Measurements from ENCODE around the gene SH3BGR. TPM values are rescaled to one million over a fixed set of nuclear protein-coding genes. Genes with fewer than 3 reads are reported as not detected.
"Not testable (repeated sequence)": the region's sequence is repeated elsewhere in the genome, so short reads cannot be mapped to it uniquely, and the experiment has no call there.

SH3BGR gene
- total RNA-seq, 1 donor from 2014 or later: 95.6 TPM

DNA sequence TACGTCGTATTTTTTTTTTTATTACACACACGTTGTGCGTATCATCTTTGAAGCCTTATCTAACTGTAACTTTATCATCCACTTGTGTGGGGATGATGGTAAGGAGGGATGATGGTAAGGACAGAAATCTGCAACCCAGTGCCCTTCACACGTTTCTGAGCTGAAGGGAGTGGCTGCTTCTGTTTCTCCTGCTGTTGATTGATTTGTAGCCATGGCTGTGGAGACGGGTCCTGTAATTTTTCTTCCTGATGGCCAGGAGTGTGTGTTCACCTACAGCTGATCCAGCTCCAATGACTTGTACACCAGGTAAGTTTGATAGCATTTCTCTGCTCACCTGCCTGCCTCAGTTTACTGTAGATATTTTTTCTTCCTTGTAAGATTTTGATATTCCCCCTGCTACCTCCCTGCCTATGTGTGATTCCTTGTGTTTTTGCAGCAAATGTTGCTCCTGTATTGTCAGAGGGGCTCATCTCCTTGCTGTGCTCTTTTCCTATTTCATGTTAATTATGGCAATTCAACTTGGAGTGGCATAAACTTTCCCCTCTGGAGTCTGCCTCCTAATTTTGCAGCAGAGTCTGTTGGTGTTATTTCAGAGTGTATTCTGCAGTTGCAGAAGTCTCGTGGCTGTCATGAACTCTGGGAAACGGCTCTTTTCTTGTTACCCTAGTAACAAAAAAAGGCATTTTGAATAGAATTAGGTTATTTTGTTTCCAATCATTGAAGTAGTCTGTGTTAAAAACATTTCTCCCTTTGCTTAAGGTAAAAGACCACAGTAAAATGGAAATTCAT is 64.1 kb downstream of the SH3BGR start:
- no peak for DNase-seq

DNA sequence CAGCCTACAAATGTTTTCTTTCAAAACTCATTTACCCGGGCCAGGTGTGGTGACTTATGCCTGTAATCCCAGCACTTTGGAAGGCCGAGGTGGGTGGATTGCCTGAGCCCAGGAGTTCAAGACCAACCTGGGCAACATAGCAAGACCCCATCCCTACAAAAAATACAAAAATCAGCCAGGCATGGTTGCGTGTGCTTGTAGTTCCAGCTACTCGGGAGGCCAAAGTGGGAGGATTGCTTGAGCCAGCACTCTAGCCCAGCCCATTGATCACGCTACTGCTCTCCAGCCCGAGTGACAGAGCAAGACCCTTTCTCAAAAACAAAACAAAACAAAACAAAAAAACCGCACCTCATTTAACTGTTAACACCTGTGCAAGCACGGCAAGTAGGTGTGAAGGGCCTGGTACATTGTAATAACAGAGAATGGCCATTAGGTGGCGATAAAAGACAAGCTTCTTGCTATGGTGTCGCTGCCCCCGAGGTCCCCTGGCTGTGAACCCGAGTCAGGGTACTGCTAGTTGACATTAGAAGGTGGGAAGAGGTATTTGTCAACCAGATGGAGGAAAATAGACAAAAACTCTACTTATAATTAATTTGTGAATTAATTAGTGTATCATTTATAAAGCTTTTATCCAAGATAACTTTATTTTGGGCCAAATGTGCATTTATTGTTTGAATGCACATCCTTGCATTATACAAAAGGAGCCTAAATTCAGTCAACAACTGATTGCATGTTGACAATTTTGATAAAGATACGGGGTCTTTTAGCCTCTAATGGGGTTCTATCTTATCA is 66.5 kb downstream of the SH3BGR start:
- DNase-seq: peak; percentile 77

DNA sequence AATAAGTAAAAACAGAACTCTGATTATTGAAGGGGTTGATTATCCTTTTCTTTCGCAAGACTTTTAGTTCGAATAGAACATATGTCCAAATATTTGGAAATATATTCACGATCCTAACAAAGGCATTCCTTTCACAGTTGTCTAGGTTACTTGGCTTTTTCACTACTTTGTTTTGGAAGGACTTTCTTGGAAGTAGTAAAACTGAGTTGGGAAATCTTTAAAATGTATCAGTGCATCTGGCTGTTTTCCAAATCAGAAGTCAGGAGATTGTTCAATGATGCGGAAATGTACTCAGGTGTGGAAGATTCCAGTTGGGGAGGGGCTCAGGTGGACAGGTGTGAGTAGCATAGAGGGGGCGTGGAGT is 67.1 kb downstream of the SH3BGR start:
- DNase-seq: peak; percentile 54

DNA sequence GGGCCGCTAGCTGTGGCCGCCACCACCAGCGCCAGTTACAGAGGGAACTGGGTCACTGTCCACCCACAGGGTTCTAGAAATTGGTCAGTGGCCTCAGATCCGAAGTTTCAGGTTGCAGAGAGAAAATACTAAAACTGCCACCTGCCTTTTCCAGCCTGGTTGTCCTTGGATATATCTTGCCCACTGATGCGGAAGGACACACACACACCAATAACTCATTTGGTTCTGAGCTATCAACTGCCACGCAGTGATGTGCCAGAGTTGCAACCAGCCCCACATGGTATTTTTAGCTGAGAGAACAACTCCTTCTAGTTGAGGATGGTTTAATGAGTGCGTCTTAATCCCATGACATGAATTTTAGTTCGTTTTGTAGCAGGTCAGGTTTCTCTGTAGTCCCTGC is 68.1 kb downstream of the SH3BGR start:
- DNase-seq: no peak

DNA sequence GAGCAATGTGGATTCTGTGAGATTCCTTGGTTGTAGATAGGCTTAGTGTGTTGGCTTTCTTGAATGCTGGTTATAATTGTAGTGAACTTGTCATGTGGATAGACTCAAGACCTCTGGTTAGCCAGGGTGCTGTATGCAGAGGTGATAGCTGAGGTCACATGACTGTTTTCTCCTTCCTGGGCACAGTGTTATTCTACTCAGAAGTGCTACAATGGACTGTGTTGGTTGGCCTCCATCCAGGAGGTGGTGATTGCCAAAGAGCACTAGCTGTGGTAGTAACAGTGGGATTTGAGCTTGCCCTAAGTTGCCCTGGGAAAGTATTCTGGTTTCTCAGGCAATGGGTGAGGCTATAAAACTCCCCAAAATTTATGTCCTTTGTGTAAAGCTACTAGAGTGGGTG is 71.6 kb downstream of the SH3BGR start:
- no peak for DNase-seq

DNA sequence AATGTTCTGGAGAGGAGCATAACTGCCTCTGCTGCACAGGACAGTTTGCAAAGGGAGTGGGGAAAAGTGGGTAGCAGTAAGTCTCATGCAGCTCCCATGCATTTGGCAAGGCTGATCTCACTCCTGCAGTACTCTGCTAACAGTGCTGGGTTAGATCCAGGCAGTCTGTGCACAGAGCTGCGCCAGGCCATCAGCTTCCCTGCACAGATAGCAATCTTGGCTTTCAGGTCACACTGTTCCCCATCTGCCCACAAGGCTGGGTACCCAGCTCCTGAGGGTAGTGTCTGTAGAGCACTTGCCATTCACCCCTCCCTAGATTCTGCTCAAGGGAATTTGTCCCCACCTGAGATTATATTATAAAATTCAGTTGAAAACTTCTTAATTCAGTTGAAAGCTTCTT is 72.1 kb downstream of the SH3BGR start:
- no peak for DNase-seq

DNA sequence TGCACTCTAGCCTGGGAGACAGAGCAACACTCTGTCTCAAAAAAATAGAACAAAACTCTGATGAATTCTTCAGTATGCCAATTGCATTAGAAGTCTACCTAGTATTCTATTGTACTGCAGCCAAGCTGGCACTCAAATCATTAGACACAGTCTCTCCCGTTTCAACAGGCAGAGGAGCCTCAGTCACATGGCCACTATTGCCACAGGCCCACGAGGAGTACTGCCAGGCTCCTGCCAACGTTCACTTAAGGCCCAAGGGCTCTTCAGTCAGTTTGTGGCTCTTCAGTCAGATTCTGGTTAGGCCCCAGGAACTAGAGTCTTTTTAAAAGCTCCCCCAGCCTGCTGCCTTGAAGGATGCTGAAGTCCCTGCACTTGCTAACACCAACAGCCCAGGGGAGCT is 73.4 kb downstream of the SH3BGR start:
- peak; percentile 48 for DNase-seq

DNA sequence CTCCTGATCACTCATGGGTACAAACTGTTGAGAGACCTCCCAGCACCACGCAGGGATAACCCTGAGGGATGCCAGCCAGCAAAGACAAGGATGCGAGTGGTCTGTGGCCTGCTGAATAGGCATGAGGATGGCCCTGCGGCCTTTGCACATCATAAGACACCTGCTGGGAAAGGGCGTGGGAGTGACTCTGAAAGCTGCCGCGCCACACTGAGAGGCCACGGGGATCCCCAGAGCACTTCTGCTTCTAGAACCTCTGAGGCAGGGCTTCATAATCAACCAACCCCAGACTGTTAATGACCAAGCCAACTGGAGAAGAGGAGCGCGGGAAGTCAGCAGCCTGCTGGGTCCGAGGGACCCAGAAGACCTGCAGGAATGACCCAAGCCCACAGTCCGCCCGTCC is 73.8 kb downstream of the SH3BGR start:
- DNase-seq: no peak

DNA sequence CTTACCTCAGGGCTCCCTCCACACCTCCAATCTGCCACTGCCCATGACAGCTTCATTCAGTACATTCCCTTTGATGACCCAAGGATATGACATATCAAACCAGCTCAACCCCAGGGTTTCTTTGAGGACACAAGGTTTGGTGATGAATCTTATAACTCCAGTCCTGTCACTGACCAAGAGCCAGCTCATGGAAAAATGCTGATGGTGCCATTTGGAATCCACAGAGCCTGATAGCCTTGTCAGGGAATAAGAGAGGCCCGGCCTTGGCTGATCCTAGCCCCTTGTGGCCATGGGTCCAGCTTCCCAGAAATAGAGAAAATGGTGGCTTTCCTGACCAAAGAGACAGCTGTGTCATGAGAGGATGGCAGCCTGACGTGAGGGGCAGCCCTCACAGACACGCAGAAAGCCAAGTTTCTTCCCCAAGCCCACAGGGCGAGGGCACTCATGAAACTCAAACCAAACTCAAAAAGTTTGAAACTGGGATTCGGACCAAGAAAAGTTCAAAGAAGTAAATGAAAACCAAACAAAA is 75.4 kb downstream of the SH3BGR start:
- DNase-seq: no peak

DNA sequence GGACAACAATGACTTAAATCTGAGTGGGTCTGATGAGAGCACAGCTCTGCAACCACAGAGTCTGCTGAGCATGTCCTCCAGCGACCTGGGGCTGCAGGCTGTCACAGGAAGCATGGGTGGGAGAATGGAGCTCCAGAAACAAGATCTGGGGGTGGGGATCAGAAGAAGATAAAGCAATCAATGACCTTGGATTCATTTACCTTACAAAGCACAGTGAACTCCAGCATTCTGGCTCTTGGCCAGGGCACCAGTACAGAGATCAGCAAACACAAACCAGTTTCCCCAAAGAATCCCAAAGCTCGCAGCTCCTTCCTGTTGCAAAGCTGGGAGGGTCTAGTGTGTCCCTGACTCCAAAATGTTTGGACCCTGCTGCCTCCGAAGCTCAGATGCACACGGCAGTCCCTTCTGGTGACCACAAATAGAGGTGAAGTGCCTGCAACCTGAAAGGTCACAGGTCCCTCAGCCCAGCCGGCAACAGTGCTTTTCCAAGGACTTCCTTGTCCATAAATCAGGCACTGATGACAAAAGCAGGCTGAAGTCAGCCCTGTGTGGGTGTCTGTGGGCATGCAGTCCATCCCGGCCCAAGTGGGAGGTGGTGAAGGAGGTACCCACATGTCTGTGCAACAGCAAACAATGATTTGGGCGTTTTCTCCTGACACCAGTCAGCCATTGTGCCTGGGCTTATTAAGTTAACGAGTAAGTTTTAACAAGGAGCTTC is 76.1 kb downstream of the SH3BGR start:
- peak; percentile 26 for DNase-seq

DNA sequence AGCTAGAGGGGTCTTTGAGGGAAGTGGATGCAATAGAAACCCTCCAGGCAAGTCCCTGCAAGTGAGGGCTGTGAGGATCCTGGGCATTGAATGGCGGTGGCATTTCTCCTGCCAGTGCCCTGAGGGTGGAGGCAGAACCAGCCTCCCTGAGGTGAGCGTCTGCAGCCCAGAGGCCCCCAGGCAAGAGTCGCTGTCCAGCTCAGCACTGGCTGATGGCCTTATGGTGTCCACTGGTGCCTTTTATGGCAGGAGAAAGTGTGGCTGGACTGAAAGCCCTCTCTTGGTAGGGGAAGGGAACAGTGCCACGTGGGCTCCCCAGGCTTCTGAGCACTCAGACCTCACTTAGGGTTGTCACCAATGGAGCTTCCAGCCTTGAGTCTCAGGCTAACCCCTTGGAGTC is 77.3 kb downstream of the SH3BGR start:
- DNase-seq: no peak

DNA sequence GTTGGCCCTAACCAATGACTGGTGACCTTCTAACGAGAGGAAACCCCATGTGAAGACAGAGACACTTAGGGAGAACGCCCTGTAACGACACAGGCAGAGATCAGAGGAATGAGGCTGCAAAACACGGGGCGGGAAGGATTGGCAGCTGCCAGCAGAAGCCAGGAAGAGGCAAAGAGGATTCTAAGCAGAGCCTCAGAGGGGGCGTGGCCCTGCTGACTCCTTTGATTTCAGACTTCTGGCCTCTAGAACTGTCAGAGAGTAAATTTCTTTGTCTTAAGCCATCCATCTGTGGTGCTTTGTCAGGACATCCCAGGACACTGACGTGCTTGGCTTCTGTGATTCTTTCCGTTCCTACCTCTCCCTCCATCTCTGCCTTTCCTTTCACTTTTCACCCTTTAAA is 79.3 kb downstream of the SH3BGR start:
- DNase-seq: no peak

DNA sequence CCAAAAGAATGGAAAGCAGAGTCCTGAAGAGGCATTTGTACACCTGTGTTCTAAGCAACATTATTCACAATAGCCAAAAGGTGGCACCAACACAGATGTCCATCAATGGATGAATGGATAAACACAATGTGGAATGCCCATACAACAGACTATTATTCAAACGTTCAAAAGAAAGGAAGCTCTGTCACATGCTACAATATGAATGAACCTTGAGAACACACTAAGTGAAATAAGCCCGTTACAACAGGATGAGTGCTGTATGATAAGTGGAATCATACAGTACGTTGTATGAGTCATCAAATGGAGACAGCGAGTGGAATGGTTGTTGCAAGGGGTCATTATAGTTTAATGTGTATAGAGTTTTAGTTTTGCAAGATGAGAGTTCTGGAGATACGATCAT is 80.1 kb downstream of the SH3BGR start:
- DNase-seq: no peak

DNA sequence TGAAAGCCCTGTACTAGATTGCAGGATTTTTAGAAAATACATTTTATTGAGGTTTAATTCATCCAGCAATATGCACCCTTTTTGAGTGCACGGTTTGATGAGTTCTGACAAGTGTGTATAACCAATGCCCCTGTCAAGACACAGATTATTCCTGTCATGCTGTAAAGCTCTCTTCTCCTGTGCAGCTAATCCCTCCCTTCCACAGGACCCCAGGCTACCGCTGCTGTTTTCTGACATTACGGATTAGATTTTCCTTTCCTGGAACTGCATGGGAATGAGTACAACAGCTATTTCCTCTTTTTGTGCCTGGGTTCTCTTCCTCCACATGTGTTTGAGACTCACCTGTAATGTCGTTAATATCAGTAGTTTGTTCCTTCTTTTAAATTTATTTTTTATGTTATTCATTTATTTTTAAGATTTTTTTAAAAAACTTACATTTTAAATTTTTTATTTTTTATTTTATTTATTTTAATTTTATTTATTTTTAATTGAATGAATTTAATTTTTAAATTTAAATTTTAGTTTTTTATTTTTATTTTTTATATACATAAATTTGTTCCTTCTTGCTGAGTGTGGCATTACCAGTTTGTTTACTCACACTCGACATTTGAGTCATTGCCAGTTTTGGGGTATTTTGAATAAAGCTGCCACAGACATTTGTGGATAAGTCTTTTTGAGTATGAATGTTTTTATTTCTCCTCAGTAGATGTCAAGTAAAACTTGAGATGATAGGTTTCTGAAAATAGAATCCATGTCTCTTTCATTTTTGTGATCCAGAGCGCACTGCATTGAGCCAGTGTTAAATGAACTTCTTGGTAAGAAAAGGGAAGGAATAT is 82.0 kb downstream of the SH3BGR start:
- DNase-seq: no peak

DNA sequence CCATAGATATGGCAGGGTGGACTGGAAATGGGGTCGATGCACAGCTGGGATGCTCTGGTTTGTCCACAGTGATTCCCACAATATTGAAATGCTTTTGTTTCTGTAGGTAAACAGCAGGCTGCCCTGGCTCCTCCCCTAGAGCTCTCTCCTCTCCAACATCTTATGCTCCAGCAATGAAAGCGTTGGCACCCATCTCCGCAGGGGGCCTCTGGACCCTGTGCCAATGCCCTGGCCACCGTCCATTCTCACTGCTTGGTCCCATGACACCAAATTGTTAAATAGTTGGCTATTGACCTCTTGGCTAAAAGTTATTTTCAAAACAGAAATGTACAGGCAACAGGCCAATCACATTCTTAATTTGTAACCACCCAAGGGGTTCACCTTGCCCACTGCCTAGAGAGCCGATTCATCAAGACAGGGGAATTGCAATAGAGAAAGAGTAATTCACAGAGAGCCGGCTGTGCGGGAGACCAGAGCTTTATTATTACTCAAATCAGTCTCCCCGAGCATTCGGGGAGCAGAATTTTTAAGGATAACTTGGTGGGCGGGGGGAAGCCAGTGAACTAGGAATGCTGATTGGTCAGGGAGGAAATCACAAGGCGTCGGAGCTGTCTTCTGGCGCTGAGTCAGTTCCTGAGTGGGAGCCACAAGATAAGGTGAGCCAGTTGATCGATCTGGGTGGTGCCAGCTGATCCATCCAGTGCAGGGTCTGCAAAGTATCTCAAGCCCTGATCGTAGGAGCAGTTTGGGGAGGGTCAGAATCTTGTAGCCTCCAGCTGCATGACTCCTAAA is 84.1 kb downstream of the SH3BGR start:
- DNase-seq: no peak

DNA sequence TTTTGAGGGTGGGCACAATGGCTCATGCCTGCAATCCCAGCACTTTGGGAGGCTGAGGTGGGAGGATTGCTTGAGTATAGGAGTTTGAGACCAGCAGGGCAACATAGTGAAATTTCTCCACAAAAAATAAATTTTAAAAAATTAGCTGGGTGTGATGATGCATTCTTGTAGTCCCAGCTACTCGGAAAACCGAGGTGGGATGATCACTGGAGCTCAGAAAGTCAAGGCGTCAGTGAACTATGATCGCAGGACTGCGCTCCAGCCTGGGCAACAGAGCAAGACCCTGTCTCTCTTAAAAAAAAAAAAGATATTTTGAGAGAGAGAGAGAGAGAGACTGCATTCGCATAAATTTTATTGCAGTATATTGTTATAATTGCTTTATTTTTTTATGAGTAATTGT is 85.1 kb downstream of the SH3BGR start:
- no peak for DNase-seq

DNA sequence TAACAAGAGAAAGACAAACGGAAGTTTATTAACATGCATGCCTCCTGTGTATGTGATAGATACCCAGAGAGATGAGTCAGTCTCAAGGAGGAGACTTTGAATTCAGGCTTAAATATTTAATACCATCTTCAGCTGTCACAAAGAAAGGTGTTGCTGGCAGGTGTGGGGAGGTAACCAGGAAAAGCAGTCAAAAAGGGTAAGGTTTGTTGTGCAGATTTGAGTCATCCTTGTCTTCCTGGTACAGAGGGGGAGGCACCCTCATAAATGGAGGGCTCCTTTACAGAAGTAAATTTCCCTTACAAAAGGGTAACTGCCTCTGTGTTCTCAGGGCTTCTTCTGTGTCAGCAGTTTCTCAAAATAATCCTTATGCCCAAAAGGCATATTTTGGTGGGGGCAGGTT is 85.8 kb downstream of the SH3BGR start:
- DNase-seq: no peak

DNA sequence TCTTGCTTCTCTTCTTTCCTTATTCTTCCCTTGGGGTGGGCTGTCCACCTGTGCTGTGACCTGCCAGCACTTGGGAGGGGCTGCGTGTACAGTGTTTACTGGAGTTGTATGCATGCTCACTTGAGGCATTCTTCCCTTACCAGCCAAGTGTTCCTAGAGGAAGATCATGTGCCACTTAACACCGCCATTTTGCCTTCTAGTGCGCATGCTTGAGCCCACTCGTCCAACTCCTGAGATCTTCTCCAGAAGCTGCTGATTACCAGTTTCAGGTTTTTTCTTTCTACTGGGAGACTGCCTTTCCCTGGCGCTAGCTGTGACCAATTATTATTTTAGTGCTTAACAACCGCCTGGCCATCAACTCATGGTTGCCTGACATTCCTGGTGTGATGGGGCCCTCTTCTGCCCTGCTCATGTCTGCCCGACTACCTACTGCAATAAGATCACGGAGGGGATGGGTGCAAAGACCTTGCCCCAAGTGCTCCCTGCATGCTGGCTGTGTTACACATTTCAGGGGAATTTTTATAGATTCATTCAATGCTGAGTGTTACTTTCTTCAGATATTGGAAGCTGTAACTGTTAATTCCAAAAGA is 86.8 kb downstream of the SH3BGR start:
- no peak for DNase-seq

DNA sequence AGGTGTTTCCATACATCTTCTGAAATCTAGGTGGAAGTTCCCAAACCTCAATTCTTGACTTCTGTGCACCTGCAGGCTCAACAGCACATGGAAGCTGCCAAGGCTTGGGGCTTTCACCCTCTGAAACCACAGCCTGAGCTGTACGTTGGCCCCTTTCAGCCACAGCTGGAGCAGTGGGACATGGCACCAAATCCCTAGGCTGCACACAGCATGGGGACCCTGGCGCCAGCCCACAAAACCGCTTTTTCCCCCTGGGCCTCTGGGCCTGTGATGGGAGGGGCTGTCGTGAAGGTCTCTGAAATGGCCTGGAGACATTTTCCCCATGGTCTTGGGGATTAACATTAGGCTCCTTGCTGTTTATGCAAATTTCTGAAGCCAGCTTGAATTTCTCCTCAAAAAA is 88.6 kb downstream of the SH3BGR start:
- not testable (repeated sequence) for DNase-seq

DNA sequence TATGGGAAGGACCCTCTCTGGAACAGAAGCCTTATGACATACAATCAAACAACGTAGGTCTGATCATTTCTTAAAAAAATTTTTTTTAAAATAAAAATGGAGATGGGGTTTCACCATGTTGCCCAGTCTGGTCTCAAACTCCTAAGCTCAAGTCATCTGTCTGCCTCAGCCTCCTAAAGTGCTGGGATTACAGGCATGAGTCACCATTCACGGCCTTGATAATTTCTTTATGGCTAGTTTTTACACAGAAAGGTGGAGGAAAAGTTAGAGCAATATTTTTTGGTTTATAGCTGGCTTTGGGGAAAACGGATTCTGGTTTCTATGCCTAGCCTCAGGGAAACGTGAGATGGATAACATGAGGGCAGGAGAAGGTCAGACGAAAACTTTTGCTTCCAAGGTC is 91.0 kb downstream of the SH3BGR start:
- DNase-seq: no peak

DNA sequence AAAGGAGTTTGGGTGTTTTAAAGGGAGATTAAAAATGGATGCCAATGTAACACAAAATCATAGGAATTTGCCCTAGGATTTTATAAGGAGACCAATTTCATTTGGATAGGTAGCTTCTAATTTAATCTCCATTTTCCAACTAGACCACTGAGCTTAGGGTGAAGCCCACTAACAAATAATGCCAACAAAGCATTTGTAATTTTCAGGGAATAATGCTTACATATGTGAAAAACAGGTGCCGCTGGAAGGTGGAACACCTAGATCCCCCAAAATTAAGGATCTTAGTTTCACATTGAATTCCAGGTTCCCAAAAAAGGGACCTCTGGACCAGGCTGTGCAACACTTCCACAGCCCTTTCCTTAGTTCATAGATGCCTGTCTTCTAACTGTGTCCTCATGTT is 94.8 kb downstream of the SH3BGR start:
- no peak for DNase-seq

Measured in tongue (tissue), 2 donors.